ENCODE results near the gene IL18.
"Not testable (repeated sequence)": the region's sequence is repeated elsewhere in the genome, so short reads cannot be mapped to it uniquely, and the experiment has no call there.

The IL18 gene

DNA sequence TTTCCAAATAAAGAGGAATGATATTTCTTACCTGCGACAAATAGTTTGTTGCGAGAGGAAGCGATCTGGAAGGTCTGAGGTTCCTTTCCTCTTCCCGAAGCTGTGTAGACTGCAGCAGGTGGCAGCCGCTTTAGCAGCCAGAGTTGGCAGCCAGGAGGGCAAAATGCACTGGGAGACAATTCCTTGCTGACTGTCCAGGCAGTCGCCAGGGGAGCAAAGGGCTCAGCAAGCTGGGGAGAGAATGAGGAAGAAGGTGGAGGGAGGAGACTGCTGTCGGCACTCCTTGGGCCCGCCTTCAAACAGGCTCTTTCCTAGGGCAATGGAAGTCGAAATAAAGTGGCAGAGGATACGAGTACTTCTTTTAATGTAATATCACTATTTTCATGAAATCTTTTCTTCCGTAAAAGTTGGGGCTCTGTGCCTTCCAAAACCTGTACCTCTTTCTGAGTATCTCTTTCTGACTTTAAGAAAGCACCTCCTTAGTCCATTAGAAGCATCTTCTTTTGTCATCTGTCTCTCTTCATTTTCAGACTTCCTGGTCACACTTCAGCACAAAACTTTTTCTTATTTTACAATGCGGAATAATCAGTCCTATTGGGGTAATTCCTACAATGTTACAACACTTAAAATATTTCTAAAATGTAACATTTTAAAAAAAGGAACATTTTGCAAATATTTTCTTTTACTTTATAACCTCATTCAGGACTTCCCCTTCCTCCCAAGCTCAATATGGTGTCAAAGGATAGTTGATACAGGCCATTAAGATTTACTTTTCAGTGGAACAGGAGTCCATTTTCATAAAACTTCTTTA lies at the start of gene IL18:
Gene IL18, minus strand, starts transcription at position 220 of the 811 bp plus-strand sequence. CDS start 9,041 bp downstream, outside the sequence.
- DNase-seq: peak; percentile 89
- in situ Hi-C loops (cut with HindIII; ENCODE audit: low pct_ligation_motif_present, low pct_unique_long_range_greater_than_20kb, low sequenced_read_pairs): no loop called here

DNA sequence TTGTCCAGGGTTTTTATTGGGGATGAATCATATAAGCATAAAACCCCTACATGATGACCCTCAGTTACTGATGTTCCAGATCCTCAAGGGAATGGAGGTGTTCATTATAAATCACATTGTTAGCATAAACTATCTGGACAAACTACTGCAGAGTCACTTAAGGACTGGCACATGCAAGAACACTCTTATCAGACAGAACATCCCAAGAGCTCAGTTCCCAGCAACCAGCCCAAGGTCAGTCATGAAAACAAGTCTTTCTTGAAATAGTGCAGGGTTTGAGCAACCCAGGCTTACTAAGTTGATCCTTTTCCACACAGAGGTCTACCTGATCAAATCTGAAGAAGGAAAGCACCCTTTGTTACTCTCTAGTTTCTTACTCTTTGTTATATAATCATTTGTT lies 48.8 kb upstream of the IL18 start:
- DNase-seq: no peak
- in situ Hi-C loops (cut with HindIII; ENCODE audit: low pct_ligation_motif_present, low pct_unique_long_range_greater_than_20kb, low sequenced_read_pairs): no loop called here

DNA sequence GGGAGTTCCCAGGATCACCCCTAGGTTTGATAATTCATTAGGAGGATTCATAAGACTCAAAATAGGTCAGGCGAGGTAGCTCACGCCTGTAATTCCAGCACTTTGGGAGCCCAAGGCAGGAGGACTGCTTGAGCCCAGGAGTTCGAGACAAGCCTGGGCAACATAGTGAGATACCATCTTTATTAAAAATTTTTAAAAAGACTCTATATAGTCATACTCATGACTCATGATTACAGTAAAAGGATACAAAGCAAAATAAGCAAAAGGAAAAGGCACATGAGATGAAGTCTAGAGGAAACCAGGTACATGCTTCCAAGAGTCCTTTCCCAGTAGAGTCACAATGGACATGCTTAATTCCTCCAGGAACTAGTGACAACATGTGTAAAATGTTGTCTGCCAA lies 48.4 kb upstream of the IL18 start:
- no peak for DNase-seq
- in situ Hi-C loops (cut with HindIII; ENCODE audit: low pct_ligation_motif_present, low pct_unique_long_range_greater_than_20kb, low sequenced_read_pairs): no loop called here

DNA sequence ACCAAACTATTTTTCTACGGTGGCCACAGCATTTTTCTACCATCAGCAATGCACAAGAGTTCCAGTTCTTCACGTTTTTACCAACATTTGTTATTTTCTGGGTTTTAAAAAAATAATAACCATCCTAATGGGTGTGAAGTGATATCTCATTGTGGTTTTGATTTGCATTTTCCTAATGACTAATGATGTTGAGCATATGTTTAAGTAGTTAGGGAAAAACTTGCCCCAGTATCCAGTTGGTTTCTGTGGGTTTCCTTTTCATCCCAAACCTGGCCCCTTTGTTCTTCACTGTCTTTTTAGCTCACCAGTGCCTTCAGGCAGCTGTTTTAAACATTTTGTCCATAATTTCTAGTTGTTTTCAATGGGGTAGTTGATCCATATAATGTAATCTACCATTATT lies 47.6 kb upstream of the IL18 start:
- DNase-seq: no peak
- in situ Hi-C loops (cut with HindIII; ENCODE audit: low pct_ligation_motif_present, low pct_unique_long_range_greater_than_20kb, low sequenced_read_pairs): no loop called here

DNA sequence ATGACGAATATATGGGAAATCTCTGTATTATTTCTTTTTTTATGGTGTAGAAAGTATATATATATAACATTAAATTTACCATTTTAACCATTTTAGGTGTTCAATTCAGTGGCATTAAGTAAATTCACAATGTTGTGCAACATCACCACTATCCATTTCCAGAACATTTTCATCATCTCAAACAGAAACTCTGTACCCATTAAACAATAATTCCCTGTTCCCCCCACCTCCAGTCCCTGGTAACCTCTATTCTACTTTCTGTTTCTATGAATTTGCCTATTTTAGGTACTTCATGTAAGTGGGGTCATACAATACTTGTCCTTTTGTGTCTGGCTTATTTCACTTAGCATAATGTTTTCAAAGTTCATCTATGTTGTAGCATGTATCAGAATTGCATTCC lies 47.0 kb upstream of the IL18 start:
- in situ Hi-C loops (cut with HindIII; ENCODE audit: low pct_ligation_motif_present, low pct_unique_long_range_greater_than_20kb, low sequenced_read_pairs): no loop called here
- DNase-seq: no peak

DNA sequence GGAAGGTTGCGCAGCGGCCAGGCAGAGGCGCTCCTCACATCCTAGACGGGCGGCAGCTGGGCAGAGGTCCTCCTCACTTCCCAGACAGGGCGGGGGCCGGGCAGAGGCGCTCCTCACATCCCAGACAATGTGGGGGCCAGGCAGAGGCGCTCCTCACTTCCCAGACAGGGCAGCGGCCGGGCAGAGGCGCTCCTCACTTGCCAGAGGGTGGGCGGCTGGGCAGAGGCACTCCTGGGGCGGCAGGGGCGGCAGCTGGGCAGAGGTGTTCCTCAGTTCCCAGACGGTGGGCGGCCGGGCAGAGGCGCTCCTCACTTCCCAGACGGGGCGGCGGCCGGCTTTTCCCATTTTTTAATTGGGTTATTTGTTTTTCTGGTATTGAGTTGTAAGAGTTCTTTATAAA lies 42.2 kb upstream of the IL18 start:
- no peak for DNase-seq
- in situ Hi-C loops (cut with HindIII; ENCODE audit: low pct_ligation_motif_present, low pct_unique_long_range_greater_than_20kb, low sequenced_read_pairs): no loop called here

DNA sequence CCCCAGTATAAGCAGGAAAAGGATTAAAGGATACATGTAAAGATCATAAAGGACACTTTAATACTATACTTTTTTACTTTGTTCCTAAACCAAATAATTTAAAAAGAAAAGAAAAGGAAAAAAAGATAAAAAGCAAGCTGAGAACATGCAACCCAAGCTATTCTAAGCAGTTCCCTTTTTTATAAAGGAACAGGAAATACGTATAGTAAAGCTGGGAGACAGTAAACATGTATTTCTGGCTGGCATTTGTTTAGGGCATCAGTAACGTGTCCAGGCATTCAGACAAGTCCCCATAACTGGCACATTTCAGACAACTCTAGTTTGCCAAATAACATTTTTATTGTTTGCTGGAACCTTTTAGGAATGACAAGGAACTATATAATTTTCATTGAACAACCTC lies 36.4 kb upstream of the IL18 start:
- in situ Hi-C loops (cut with HindIII; ENCODE audit: low pct_ligation_motif_present, low pct_unique_long_range_greater_than_20kb, low sequenced_read_pairs): no loop called here

DNA sequence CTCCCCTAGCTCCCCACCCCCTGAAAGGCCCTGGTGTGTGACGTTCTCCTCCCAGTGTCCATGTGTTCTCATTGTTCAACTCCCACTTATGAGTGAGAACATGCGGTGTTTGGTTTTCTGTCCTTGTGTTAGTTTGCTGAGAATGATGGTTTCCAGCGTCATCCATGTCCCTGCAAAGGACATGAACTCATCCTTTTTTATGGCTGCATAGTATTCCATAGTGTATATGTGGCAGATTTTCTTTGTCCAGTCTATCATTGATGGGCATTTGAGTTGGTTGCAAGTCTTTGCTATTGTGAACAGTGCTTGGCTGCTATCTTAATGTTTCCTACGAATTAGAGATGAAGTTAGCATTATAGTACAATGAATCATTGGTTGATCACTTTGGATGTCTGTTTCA lies 35.2 kb upstream of the IL18 start:
- DNase-seq; in situ Hi-C loops (cut with HindIII; ENCODE audit: low pct_ligation_motif_present, low pct_unique_long_range_greater_than_20kb, low sequenced_read_pairs): not testable (repeated sequence)

More for the DNA sequence above, 36.4 kb upstream of the IL18 start:
- DNase-seq: no peak

DNA sequence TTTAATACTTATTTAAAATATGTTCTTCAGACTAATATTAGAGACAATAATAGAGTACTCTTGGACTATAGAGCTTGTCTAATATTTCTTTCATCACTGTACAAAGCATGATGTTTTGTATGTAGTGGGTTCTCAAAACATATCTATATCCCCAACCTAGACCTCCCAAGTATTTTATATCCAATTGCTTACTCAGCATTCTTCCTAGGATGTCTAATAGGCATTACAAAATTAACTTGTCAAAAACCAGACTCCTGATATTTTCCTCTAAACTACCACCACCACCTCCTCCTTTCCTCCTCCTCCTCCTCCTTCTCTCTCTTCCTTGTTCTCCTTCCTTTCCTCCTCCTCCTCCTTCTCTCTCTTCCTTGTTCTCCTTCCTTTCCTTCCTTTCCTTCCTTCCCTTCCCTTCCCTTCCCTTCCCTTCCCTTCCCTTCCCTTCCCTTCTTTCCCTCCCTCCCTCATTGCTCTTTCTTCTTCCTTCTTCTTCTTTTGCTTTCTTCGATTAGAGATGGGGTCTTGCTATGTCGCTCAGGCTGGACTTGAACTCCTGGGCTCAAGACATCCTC lies 32.7 kb upstream of the IL18 start:
- in situ Hi-C loops (cut with HindIII; ENCODE audit: low pct_ligation_motif_present, low pct_unique_long_range_greater_than_20kb, low sequenced_read_pairs): no loop called here
- no peak for DNase-seq

DNA sequence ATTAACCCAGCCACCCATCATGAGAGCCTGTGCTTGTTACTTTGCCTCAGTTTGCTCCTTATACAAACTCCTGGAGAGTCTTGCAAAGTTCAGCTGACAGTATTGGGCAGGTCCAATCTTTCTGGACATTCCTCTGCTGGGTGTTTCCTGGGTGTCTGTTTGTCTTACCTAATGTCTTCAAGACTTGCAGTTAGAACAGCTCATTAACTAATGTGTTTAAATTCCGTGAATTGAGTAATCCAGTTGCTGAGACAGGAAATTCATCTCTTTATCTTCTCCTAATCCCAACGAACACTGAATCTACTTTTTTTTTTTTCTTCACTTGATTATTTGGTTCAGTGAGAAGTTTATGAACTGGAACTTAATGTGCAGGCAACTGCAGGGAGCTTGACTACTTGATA lies 32.1 kb upstream of the IL18 start:
- in situ Hi-C loops (cut with HindIII; ENCODE audit: low pct_ligation_motif_present, low pct_unique_long_range_greater_than_20kb, low sequenced_read_pairs): no loop called here
- DNase-seq: peak; percentile 48

DNA sequence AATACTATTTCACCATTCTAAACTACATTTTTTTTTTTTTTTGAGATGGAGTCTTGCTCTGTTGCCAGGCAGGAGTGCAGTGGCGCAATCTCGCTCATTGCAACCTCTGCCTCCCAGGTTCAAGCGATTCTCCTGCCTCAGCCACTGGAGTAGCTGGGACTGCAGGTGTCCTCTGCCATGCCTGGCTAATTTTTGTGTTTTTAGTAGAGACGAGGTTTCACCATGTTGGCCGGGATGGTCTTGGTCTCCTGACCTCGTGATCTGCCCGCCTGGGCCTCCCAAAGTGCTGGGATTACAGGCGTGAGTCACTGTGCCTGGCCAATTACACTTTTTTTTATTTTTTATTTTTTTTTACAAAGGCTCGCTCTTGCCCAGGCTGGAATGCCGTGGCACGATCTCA lies 31.2 kb upstream of the IL18 start:
- in situ Hi-C loops (cut with HindIII; ENCODE audit: low pct_ligation_motif_present, low pct_unique_long_range_greater_than_20kb, low sequenced_read_pairs): not testable (repeated sequence)
- DNase-seq: peak; percentile 57

DNA sequence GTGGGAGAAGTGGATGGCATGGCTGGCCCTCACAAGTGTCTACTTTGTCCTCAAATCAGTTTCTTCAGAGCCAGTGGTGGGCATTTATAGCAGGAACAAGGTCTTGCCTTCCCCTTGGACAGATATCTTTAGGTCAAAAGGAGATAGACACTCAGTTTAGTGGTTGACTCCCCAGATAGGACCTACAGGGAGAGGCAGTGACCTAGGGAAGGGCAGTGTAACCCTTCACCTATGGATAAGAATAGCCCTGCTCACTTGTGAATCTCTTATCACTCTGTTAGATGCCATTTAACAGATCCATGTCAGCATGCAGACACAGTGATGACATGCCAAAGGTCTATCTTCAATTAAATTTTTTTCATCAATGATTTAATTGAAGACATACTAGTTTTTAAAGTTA lies 22.4 kb upstream of the IL18 start:
- DNase-seq: no peak
- in situ Hi-C loops (cut with HindIII; ENCODE audit: low pct_ligation_motif_present, low pct_unique_long_range_greater_than_20kb, low sequenced_read_pairs): no loop called here

DNA sequence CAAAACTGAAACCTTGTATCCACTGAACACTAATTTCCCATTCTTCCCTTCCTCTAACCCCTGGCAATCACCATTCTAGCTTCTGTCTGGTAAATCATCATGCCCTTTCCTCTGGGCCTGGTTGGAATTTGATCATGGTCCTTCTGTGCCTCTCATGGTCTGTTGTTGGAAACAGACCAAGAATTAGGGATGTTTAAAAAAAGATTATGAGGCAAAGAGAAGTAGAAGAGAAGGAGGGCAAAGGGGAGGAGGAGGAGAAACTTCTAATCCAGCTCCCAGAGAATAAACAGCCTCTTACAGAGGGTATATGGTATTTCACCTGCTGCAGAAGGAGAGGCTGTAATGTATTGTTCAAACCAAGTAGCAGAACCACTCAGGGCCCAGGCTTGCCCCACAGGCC lies 22.0 kb upstream of the IL18 start:
- DNase-seq: no peak
- in situ Hi-C loops (cut with HindIII; ENCODE audit: low pct_ligation_motif_present, low pct_unique_long_range_greater_than_20kb, low sequenced_read_pairs): no loop called here

DNA sequence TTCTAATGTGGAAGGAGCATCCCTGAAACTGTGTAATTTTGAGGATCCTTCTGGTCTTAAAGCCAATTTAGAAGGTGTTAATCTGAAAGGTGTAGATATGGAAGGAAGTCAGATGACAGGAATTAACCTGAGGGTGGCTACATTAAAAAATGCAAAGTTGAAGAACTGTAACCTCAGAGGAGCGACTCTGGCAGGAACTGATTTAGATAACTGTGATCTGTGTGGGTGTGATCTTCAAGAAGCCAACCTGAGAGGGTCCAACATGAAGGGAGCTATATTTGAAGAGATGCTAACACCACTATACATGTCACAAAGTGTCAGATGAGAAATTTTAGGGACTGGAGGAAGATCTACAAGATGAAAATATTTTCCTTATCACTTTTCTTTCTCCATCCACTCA lies 19.0 kb upstream of the IL18 start:
- in situ Hi-C loops (cut with HindIII; ENCODE audit: low pct_ligation_motif_present, low pct_unique_long_range_greater_than_20kb, low sequenced_read_pairs): no loop called here
- DNase-seq: no peak

DNA sequence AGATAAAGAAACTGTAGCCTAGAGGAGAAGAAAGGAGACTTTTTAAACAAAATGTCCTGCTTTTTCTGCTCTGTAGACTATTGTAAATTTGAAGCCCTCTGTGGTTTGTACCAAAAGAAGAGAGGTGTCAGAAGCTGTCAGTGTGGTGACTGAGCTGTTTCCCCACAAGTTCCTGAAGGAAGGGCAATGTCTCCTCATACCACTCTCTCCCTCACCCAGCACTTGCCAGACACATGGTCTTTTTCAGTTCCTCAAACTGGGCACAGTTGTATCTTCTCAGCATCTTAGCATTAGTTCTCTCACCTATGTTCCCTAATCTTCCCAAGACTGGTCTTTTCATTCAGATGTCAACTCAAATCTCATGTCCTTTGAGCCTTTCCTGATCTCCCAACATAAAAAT lies 15.7 kb upstream of the IL18 start:
- DNase-seq: no peak
- in situ Hi-C loops (cut with HindIII; ENCODE audit: low pct_ligation_motif_present, low pct_unique_long_range_greater_than_20kb, low sequenced_read_pairs): no loop called here

DNA sequence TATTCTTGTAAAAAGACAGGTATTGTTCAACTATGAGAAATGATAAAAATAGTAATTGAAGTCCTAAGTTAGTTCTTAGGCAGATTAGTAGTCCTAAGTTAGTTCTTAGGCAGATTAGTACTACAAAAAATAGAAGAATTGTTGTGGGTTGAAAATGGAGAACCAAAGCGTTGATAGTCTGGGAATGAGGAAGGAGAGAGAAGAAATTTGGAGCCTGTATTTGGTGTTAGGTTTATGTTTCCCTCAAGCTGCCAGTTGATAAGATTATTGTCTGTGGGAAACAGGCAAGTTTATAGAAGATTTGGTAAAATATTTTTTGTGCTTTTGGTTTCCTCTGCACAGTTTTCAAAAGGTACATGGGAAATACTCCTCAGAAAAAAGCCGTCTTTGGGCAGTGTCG lies 15.0 kb upstream of the IL18 start:
- in situ Hi-C loops (cut with HindIII; ENCODE audit: low pct_ligation_motif_present, low pct_unique_long_range_greater_than_20kb, low sequenced_read_pairs): no loop called here
- DNase-seq: no peak

DNA sequence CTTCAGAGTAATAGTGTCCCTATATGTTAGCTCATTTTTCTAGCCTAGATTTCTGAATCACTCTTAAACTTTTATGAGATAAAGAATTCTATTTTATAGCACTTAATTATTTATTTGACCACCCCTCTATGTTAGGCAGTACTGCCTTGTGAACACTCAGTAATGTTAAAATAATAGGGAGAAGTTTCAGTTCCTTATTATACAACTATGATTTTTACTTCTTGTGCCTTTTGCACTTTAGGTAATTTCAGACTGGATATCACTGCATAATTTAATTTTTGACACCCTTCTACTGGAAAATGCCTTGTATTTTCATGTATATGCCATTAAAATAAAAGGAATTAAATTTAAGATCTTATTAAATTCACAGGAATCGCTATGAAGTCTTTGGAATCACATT lies 14.5 kb upstream of the IL18 start:
- DNase-seq: no peak

DNA sequence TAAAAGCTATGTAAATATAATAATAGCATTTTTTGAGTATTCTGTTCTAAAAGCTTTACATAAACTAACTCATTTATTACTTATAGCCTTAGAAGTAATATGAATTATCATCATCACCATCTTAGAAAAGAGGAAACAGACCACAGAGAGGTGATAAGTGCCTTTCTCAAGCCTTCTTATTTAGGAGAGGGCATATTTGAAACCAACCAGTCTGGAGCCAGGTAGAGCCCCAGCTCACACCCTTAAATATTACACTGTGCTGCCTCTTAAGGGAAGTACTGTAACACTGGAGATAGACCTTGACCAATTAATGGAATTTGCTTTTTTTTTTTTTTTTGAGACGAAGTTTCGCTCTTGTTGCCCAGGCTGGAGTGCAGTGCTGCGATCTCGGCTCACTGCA lies 13.7 kb upstream of the IL18 start:
- no peak for DNase-seq
- in situ Hi-C loops (cut with HindIII; ENCODE audit: low pct_ligation_motif_present, low pct_unique_long_range_greater_than_20kb, low sequenced_read_pairs): no loop called here

More for the DNA sequence above, 14.5 kb upstream of the IL18 start:
- in situ Hi-C loops (cut with HindIII; ENCODE audit: low pct_ligation_motif_present, low pct_unique_long_range_greater_than_20kb, low sequenced_read_pairs): no loop called here

DNA sequence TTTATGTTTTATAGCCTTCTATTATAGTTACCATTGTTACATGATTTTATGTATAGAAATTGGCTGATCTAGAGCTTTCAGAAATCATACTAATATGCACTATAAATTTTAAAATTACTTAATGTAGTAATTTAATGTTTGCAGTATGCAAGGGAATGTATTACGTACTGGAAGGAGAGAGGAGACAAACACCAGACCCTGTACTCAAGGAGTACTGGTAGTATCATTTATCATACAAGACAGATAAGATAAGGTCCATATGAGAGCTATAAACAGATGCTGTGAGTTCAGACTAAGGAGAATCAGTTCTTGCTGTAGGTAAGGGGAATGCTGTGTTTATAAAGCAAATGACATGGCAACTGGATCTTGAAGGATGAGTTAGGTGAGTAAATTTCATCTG lies 12.2 kb upstream of the IL18 start:
- in situ Hi-C loops (cut with HindIII; ENCODE audit: low pct_ligation_motif_present, low pct_unique_long_range_greater_than_20kb, low sequenced_read_pairs): no loop called here
- no peak for DNase-seq

DNA sequence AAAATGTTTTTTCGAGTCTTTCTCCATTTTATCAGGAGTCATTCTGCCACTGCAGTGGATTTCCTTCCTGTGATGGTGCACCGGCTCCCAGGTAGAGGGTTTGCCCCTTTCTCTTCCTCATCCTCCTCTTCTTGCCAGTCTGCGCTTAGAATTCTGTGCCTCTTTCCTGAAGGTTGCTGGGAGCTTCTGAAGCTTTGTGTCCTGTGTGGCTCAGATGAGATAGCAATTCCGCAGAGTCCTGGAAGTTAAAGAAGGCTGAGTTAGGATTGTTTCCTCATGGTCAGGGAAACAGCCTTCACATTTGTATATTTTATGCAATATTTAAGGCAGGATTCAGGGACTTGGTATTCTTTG lies 11.7 kb upstream of the IL18 start:
- no peak for DNase-seq
- in situ Hi-C loops (cut with HindIII; ENCODE audit: low pct_ligation_motif_present, low pct_unique_long_range_greater_than_20kb, low sequenced_read_pairs): no loop called here
